SU-DHL-6 (cell line): ENCODE data around the gene LRRIQ3.

ENCODE experiments used
- EZH2phosphoT487 ChIP-seq: fragments of 200-600 bp; sonication (generic), shearing (Covaris generic); conservative IDR thresholded peaks from 2 replicates; pipeline ENCODE4 v1.6.1; 2018; ENCODE audit warnings: mild to moderate bottlenecking, antibody characterized with exemption, low read length, moderate library complexity, mixed read lengths
- TF ChIP-seq, protein P1 (sequence below): fragments of 200-600 bp; sonication (generic); IDR thresholded peaks from one replicate; pipeline ENCODE4 v1.5.1; 2017; ENCODE audit warnings: antibody characterized with exemption, mild to moderate bottlenecking, low read length, moderate library complexity; ENCODE audit not compliant: insufficient read depth, poor library complexity, severe bottlenecking

DNA sequence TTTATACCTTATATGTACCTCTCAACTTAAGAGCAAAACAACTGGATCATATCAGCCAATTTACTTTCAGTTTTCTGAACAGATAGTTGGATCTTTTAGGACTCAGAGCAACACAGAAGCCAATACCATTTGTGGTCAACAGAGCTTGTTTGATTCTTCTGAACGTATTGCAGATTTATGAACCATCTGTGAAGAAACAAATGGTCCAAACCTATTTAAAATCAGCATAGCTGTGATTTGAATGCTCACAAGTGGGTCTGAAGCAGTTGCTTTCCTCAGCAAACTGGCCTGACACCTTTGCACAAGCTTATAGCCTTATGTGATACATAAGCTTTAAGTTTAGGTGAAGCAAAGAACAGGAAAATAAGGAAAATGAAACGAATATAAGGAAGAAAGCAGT, 147.6 kb downstream of the LRRIQ3 start:
- TF ChIP-seq, protein P1, sequence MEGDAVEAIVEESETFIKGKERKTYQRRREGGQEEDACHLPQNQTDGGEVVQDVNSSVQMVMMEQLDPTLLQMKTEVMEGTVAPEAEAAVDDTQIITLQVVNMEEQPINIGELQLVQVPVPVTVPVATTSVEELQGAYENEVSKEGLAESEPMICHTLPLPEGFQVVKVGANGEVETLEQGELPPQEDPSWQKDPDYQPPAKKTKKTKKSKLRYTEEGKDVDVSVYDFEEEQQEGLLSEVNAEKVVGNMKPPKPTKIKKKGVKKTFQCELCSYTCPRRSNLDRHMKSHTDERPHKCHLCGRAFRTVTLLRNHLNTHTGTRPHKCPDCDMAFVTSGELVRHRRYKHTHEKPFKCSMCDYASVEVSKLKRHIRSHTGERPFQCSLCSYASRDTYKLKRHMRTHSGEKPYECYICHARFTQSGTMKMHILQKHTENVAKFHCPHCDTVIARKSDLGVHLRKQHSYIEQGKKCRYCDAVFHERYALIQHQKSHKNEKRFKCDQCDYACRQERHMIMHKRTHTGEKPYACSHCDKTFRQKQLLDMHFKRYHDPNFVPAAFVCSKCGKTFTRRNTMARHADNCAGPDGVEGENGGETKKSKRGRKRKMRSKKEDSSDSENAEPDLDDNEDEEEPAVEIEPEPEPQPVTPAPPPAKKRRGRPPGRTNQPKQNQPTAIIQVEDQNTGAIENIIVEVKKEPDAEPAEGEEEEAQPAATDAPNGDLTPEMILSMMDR = no peak
- TF ChIP-seq EZH2phosphoT487 = no peak
